SHP77 treated with DMSO at 0.1 percent for 48 hours (cell line): Measurements from ENCODE around the gene C16orf89.
"Not testable (repeated sequence)": the region's sequence is repeated elsewhere in the genome, so short reads cannot be mapped to it uniquely, and the experiment has no call there.

Experiments used
- DNase-seq: peaks from one replicate; lab custom pipeline; 2025; lab: John Stamatoyannopoulos, UW

C16orf89 gene

GRCh38 chr16:5084802-5085201, 19.0 kb upstream of the C16orf89 start:
- not testable (repeated sequence) for DNase-seq

DNA sequence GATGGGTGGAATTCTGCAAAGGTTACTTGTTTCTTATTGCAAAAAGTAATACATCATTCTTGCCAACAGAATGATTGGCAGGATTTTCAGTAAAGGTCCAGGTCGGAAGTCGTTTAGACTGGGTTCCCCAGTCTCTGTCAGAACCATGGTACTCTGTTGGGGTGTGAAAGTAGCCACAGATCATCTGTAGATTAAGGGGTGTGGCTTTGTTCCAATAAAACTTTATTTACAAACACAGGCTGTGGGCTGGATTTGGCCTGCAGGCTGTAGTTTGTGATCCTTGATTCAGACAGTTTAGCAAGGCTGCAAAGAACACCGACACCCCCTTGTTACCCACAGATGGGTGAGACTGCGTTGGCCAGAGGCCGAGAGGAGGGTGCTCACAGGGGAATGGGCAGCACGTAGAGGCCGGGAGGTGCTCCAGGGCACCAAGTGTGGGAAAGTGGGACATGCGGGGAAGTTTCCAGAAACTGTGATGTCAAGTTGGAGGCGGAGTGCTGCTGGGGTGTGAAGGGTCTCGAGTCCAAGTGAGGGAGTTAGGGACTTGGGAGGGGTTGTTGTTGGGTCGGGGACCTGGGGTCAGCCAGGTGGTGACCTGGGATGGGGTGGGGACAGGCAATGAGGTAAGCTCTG, 18.5 kb upstream of the C16orf89 start:
- DNase-seq, result not testable (repeated sequence)

DNA sequence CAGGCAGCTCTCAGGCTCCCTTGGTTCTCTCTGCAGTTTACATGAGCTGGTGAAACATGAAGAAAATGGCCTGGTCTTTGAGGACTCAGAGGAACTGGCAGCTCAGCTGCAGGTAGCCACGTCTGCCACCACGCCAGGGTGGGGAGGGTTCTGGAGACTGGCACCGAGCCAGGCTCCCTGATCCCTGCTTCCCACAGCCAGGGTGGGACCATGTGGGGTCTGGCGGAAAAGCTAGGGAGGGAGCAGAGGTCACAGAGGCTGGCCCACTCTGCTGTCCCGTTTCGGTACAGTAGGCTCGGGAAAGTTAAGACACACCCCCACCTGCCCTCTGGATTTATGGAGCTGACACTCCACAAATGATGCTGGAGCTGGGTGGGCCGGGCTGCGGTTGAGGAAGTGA, 17.9 kb upstream of the C16orf89 start:
- not testable (repeated sequence) for DNase-seq

GRCh38 chr16:5080996-5081395, 15.2 kb upstream of the C16orf89 start:
- not testable (repeated sequence) for DNase-seq

DNA sequence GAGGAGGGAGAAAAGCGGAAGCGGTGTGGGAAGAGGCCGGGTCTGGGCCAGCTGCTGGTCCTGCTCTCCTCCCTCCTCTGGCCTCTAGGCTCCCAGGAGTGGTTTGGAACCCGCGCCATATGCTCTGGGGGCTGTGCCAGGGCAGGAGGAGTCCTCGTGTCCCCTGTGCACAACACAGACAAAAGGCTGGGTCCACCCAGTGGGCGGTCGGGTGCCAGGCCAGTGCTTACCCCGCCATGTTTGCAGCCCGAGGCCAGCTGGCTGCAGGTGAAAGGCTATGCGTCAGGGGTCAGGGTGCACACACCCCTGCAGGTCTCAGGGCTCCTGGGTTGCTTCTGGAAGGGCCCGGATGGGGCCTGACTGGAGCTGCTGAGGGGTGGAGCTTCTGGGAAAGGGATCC, 14.7 kb upstream of the C16orf89 start:
- not testable (repeated sequence) for DNase-seq

- no peak for DNase-seq
Observed at GRCh38 chr16:5078626-5079025, 12.9 kb upstream of the C16orf89 start.

DNA sequence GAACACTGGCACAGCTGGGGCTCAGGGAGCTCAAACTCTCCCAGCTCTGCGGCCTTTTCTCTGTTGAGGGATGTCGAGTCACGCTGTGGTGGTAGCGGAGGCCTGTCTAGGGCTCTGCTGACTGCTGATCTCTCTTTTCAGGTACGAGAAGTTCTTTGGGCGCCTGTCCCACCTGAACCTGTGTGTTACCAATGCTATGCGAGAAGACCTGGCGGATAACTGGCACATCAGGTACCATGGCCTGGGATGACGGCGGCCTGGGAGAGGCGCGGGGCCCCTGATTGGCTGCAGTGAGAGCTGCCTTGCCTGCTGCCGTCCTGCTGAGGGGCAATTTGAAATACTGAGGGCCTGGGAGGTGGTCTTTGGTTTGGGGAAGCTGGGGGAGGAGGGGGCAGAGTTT, 11.5 kb upstream of the C16orf89 start:
- DNase-seq, result no peak

DNA sequence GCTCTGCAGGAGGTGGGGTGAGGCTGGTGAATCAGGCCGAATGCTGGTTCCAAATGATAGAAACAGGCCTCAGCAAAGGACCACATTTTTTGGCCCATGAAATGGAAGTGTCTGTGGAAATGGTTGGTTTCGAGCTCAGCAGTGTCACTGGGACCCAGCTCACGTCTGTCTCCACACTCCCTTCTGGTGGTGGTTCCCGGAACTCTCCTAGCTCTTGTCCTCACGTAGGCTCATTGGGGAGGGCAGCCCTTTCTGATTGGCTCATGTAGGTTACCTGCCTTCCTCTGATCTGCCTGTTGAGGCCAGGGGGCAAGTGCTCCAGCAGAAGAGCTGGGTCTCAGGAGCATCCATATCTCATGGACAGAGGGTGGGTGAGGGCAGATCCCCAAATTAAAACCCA, 9.9 kb upstream of the C16orf89 start:
- DNase-seq, result no peak

GRCh38 chr16:5073771-5074170, 8.0 kb upstream of the C16orf89 start:
- DNase-seq, result not testable (repeated sequence)

- DNase-seq, result no peak
Observed at GRCh38 chr16:5073279-5073629, 7.5 kb upstream of the C16orf89 start.

GRCh38 chr16:5072334-5073278, 6.8 kb upstream of the C16orf89 start:
- no peak for DNase-seq

DNA sequence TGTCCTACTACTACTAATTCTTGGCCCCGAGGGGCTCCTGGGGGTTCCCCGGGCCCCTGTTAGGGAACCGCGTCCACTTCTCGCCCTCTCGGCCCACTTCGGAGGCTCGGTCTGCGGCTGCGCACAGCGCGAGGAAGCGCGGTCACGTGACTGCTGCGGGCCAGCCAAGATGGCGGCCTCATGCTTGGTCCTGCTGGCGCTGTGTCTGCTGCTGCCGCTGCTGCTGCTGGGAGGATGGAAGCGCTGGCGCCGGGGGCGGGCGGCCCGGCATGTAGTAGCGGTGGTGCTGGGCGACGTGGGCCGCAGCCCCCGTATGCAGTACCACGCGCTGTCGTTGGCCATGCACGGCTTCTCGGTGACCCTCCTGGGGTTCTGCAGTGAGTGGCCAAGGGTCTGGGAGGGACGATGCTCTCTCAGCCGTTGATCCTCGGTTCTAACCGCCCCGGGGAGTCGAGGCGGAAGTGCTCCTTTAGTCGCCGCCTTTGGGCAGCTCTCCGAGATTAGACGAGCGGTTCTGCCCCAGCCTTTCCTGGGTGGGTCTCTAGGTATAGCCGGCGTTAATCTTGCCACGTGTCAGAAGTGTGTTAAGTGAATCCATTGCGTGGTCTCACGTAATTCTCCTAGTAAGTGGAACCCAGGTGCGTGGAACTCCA, 6.1 kb upstream of the C16orf89 start, which contains the start of gene ALG1:
TSS of gene ALG1 (plus strand) at position 163 of the 653 bp plus-strand sequence. CDS start at position 170, 7 bp downstream.
- peak; percentile 60 for DNase-seq

GRCh38 chr16:5071341-5071680, 5.6 kb upstream of the C16orf89 start:
- no peak for DNase-seq

DNA sequence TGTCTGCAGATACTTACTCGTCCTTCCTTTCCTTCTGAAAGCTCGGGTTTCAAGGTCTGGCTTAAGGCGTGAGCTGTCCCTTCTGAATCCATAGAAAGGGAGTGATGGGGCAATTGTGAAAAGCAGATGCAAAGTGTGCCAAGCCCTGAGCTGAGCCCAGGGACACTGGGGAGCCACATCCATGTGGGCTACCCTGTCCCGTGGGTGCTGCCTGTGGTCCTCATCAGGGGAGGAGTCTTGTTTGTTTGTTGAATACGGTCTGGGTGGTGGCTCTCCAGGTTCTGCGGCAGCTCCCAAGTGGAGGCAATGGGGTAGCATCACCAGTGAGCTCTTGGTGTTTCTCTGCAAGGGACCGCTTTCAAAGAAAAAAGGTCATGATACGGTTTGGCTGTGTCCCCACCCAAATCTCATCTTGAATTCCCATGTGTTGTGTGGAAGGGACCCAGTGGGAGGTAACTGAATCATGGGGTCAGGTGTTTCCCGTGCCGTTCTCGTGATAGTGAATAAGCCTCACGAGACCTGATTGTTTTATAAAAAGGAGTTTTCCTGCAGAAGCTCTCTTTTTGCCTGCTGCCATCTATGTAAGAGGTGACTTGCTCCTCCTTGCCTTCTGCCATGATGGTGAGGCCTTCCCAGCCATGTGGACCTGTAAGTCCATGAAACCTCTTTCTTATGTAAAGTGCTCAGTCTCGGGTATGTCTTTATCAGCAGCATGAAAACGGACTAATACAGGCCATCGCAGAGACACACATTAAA, 4.9 kb upstream of the C16orf89 start:
- DNase-seq, result no peak

GRCh38 chr16:5069854-5070253, 4.1 kb upstream of the C16orf89 start:
- no peak for DNase-seq

- no peak for DNase-seq
Observed at GRCh38 chr16:5069048-5069447, 3.3 kb upstream of the C16orf89 start.

DNA sequence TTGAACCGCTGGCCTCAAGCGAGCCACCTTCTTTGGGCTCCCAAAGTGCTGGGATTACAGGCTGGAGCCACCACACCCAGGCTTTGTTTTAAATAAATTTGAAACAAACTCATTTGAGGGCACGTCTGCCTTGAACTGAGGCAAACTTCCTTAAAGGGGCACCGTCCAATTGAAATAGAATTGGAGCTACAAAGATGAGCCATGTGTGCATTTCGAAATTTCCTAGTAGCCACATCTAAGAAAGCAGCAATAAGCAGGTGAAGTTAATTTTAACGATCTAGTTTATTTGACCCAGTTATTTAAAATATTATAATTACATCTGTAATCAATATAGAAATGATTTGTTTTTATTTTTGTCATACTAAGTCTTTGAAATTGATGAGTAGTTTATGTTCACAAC, 755 bp upstream of the C16orf89 start:
- no peak for DNase-seq

DNA sequence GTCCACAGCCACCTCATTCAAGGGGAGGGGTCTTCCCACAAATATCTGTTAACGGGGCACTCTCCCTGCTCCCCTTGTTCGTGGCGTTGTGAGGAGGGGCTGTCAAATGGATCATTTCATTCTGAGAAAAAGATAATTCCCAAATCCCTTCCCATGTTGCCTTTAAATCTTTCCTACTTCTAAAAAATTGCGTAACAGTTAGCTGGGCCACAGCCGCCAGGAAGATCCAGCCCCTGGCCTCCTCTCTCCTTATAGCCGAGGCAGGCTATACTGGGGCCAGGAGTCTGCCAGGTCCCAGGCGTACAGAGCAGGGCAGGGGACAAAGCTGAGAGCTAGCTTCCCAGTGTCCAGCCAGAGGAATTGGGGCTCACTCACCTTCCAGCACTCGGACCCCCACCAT, 430 bp downstream of the C16orf89 start:
- DNase-seq, result no peak

GRCh38 chr16:5064915-5065314, 841 bp downstream of the C16orf89 start:
- DNase-seq, result no peak

DNA sequence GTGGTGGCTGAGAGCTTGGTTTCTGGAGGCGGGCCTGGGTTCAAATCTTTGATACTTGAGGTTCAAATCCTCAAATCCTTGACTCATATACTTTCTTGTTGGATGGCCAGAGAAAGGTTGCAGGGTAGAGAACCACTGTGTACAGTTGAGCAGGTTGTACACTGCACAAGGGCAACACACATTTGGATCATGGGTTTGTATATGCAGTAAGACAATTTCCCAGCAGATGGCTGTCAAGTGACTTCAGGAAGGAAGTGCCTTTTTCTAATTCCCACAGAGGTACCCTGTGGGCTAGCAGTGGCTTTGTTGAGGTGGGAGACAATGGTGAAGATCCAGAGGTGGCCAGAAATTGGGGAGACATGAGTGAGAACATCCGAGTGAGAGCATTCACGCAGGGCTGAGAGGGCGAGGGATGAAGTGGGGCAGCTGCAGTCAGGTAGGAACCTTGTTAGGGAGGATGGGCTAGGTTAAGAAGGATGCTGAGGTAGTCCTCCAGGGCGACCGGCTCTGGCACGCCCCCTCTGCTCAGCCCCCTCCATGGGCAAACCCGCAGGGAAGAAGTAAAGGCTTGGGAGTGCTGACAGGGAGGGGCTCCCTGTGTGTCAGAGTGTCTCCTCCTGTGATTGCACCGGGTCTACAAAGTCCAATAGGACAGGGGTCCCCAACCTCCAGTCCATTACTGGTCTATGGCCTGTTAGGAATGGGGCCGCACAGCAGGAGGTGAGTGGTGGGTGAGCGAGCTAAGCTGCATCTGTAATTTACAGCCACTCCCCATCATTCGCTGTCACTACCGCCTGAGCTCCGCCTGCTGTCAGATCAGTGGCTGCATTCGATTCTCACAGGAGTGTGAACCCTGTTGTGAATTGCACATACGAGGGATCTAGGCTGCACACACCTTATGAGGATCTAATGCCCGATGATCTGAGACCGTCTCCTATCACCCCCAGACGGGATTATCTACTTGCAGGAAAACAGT, 2.7 kb downstream of the C16orf89 start:
- no peak for DNase-seq

DNA sequence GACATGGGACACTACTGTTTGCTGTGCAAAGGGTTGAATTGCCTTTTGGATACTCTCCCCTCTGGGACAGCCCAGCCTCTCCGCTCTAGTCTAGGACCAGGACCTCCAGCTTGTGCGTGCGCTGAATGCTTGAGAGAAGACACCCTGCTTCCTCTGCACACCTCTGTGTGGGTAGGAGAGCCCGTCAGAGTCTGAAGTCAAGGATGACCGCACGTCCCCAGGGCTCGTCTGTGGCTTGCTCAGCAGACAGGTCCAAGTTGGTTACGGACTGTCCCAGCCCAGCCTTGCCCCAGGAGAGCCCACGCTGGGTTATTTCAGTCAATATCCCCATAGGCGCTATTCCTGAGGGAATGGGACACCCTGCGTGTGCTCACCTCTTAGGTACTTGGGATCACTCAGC, 3.7 kb downstream of the C16orf89 start:
- DNase-seq, result no peak
